Measurements from ENCODE around the gene TMEM114. TPM values are rescaled to one million over a fixed set of nuclear protein-coding genes. Genes with fewer than 3 reads are reported as not detected.

The TMEM114 gene
- total and polyA plus RNA-seq, 2 donors (not counting 1 experiment from before 2014, with no cell fraction given) = not detected

DNA sequence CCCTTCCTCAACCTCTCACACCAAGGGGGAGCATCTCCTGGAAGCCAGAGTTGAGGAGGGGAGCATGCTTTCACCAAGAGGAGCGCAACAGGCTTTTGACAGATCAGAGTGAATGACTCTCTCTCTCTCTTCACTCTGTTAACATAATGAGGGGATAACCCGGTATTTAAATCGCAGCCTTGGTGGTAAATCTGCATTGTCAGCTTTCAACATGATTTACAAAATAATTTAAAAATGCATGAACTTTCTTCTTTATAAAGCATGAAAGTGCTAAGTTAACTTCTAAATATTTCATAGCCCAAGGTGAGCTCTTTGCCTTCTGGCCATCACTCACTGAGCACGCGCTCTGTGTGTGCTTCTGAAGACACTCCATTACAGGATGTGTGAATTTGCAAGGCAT, 61.8 kb downstream of the TMEM114 start:
- Histone ChIP-seq H3K4me3 (replicated peaks in 1 of 4; ENCODE audit: control extremely low read depth in 1 of 4, insufficient read depth in 1 of 4, low read depth in 3 of 4, low read length in 4 of 4) (no peak overlapping the region), H3K9ac (ENCODE audit: insufficient read depth, low read length) (no peak overlapping the region), H2AFZ (ENCODE audit: low read length) (no peak overlapping the region), H3K4me1 (ENCODE audit: control insufficient read depth, extremely low read depth, insufficient read depth, low read length) (no peaks in the 10 kb centered on the region), H3K9me3 (ENCODE audit: control insufficient read depth, insufficient read depth, low read depth, low read length) (no peaks in the 10 kb centered on the region), H3K27ac (ENCODE audit: insufficient read depth, low read length) (no peak overlapping the region), H4K20me1 (ENCODE audit: control insufficient read depth, extremely low read depth, insufficient read depth, low read length) (no peaks in the 10 kb centered on the region), H3K27me3 (ENCODE audit: control insufficient read depth, insufficient read depth, low read length) (no peaks in the 10 kb centered on the region), H3K4me2 (ENCODE audit: extremely low read depth, insufficient read depth, low read length) (no peak overlapping the region), H3K79me2 (ENCODE audit: control insufficient read depth, insufficient read depth, low read length) (no peaks in the 10 kb centered on the region), H3K36me3 (ENCODE audit: control insufficient read depth, insufficient read depth, low read length) (no peaks in the 10 kb centered on the region)
- no peak for DNase-seq (ENCODE audit: low read depth in 2 of 2)
- TF ChIP-seq EZH2 (IDR thresholded peaks at IDR 0.05; ENCODE audit: low read length, missing control alignments) = no peak
- TF ChIP-seq, protein P1, sequence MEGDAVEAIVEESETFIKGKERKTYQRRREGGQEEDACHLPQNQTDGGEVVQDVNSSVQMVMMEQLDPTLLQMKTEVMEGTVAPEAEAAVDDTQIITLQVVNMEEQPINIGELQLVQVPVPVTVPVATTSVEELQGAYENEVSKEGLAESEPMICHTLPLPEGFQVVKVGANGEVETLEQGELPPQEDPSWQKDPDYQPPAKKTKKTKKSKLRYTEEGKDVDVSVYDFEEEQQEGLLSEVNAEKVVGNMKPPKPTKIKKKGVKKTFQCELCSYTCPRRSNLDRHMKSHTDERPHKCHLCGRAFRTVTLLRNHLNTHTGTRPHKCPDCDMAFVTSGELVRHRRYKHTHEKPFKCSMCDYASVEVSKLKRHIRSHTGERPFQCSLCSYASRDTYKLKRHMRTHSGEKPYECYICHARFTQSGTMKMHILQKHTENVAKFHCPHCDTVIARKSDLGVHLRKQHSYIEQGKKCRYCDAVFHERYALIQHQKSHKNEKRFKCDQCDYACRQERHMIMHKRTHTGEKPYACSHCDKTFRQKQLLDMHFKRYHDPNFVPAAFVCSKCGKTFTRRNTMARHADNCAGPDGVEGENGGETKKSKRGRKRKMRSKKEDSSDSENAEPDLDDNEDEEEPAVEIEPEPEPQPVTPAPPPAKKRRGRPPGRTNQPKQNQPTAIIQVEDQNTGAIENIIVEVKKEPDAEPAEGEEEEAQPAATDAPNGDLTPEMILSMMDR (conservative IDR thresholded peaks at IDR 0.05 in 1 of 2, IDR thresholded peaks at IDR 0.05 in 1 of 2; ENCODE audit: low read depth in 1 of 2, low read length in 2 of 2) = no peak

DNA sequence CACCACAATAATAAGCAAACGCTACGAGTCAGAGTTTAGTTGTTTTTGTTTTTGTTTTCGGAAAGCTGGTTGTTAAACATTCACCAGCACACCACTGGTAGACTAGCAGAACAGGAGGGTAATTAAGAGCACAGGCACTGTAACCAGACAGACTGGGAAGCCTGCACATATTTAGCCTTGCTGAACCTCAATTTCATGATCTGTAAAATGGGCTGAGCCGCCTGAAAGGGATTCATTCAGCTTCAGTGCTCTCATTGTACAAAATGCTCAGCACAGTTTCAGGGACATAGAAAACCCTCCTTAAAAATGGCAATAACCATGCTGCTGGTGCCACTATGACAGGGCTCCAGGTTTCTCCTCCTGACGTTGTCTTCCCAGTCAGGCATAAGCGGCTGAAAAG, 66.4 kb downstream of the TMEM114 start:
- TF ChIP-seq, protein P1 (conservative IDR thresholded peaks at IDR 0.05 in 1 of 2, IDR thresholded peaks at IDR 0.05 in 1 of 2; ENCODE audit: low read depth in 1 of 2, low read length in 2 of 2) = no peak
- no peak for TF ChIP-seq EZH2 (IDR thresholded peaks at IDR 0.05; ENCODE audit: low read length, missing control alignments)
- no peak for DNase-seq (ENCODE audit: low read depth in 2 of 2)
- no peak overlapping the region for H3K4me2 ChIP-seq (ENCODE audit: extremely low read depth, insufficient read depth, low read length)
- H2AFZ ChIP-seq (ENCODE audit: low read length) = no peak overlapping the region
- no peaks in the 10 kb centered on the region for H3K79me2 ChIP-seq (ENCODE audit: control insufficient read depth, insufficient read depth, low read length)
- H3K27me3 ChIP-seq (ENCODE audit: control insufficient read depth, insufficient read depth, low read length) = no peaks in the 10 kb centered on the region
- no peaks in the 10 kb centered on the region for H3K4me1 ChIP-seq (ENCODE audit: control insufficient read depth, extremely low read depth, insufficient read depth, low read length)
- no peak overlapping the region for H3K4me3 ChIP-seq (replicated peaks in 1 of 4; ENCODE audit: control extremely low read depth in 1 of 4, insufficient read depth in 1 of 4, low read depth in 3 of 4, low read length in 4 of 4)
- H3K36me3 ChIP-seq (ENCODE audit: control insufficient read depth, insufficient read depth, low read length) = no peaks in the 10 kb centered on the region
- H4K20me1 ChIP-seq (ENCODE audit: control insufficient read depth, extremely low read depth, insufficient read depth, low read length) = no peaks in the 10 kb centered on the region
- no peak overlapping the region for H3K27ac ChIP-seq (ENCODE audit: insufficient read depth, low read length)
- H3K9me3 ChIP-seq (ENCODE audit: control insufficient read depth, insufficient read depth, low read depth, low read length) = no peaks in the 10 kb centered on the region
- no peak overlapping the region for H3K9ac ChIP-seq (ENCODE audit: insufficient read depth, low read length)

DNA sequence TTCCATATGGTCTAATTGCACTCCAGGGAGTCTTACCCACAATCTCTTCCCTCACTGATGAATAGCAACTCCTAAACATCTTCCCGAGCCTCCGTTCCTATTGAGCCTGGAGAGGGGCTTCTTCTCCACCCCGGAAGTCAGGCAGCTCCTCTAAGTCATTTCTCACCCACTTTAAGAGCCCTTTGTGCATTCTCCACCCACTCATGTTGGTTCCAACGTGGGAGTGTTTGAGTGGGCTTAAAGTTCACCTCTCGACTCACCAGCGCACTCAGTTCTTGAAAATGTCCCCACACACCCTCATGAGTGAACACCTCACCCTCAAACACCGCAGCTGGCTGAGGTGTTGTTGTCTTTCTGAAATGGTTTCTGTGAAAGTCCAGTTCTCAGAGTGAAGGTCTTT, 67.6 kb downstream of the TMEM114 start:
- no peak overlapping the region for H3K4me3 ChIP-seq (replicated peaks in 1 of 4; ENCODE audit: control extremely low read depth in 1 of 4, insufficient read depth in 1 of 4, low read depth in 3 of 4, low read length in 4 of 4)
- H3K9ac ChIP-seq (ENCODE audit: insufficient read depth, low read length) = no peak overlapping the region
- no peaks in the 10 kb centered on the region for H3K4me1 ChIP-seq (ENCODE audit: control insufficient read depth, extremely low read depth, insufficient read depth, low read length)
- H3K79me2 ChIP-seq (ENCODE audit: control insufficient read depth, insufficient read depth, low read length) = no peaks in the 10 kb centered on the region
- TF ChIP-seq, protein P1 (conservative IDR thresholded peaks at IDR 0.05 in 1 of 2, IDR thresholded peaks at IDR 0.05 in 1 of 2; ENCODE audit: low read depth in 1 of 2, low read length in 2 of 2) = no peak
- TF ChIP-seq EZH2 (IDR thresholded peaks at IDR 0.05; ENCODE audit: low read length, missing control alignments) = no peak
- no peak overlapping the region for H3K27ac ChIP-seq (ENCODE audit: insufficient read depth, low read length)
- no peaks in the 10 kb centered on the region for H3K9me3 ChIP-seq (ENCODE audit: control insufficient read depth, insufficient read depth, low read depth, low read length)
- no peaks in the 10 kb centered on the region for H4K20me1 ChIP-seq (ENCODE audit: control insufficient read depth, extremely low read depth, insufficient read depth, low read length)
- H3K4me2 ChIP-seq (ENCODE audit: extremely low read depth, insufficient read depth, low read length) = no peak overlapping the region
- no peaks in the 10 kb centered on the region for H3K36me3 ChIP-seq (ENCODE audit: control insufficient read depth, insufficient read depth, low read length)
- no peaks in the 10 kb centered on the region for H3K27me3 ChIP-seq (ENCODE audit: control insufficient read depth, insufficient read depth, low read length)
- DNase-seq (ENCODE audit: low read depth in 2 of 2) = no peak
- H2AFZ ChIP-seq (ENCODE audit: low read length) = no peak overlapping the region

Measured in fibroblast of lung (primary cell).